UCSD-AML1 (cell line): ENCODE results near the gene SDR9C7.
A peak's percentile ranks its signal among the peaks of the same experiment; 100 is the strongest.
"Not testable (repeated sequence)": the region's sequence is repeated elsewhere in the genome, so short reads cannot be mapped to it uniquely, and the experiment has no call there.

Source experiments
- DNase-seq: peaks from one replicate; lab custom pipeline; 2025; ENCODE audit not compliant: unreplicated experiment; lab: John Stamatoyannopoulos, UW

SDR9C7 gene

GRCh38 chr12:56918139-56918538, 16.1 kb downstream of the SDR9C7 start:
- not testable (repeated sequence) for DNase-seq

GRCh38 chr12:56916996-56917333, 17.2 kb downstream of the SDR9C7 start:
- no peak for DNase-seq

- DNase-seq, result no peak
Measured at GRCh38 chr12:56916296-56916995, 17.8 kb downstream of the SDR9C7 start.

GRCh38 chr12:56914724-56915123, 19.5 kb downstream of the SDR9C7 start:
- DNase-seq, result no peak

GRCh38 chr12:56914256-56914655, 20.0 kb downstream of the SDR9C7 start:
- DNase-seq, result no peak

GRCh38 chr12:56909403-56909802, 24.8 kb downstream of the SDR9C7 start:
- DNase-seq, result not testable (repeated sequence)

GRCh38 chr12:56908136-56908535, 26.1 kb downstream of the SDR9C7 start:
- no peak for DNase-seq

GRCh38 chr12:56905852-56906251, 28.4 kb downstream of the SDR9C7 start:
- no peak for DNase-seq

- DNase-seq, result no peak
Measured at GRCh38 chr12:56903374-56903773, 30.8 kb downstream of the SDR9C7 start.

GRCh38 chr12:56901313-56901712, 32.9 kb downstream of the SDR9C7 start:
- not testable (repeated sequence) for DNase-seq

GRCh38 chr12:56900583-56900982, 33.6 kb downstream of the SDR9C7 start:
- DNase-seq, result peak; percentile 46

GRCh38 chr12:56898938-56899337, 35.3 kb downstream of the SDR9C7 start:
- DNase-seq, result no peak

GRCh38 chr12:56897844-56898361, 36.3 kb downstream of the SDR9C7 start:
- DNase-seq, result no peak

GRCh38 chr12:56896082-56896481, 38.1 kb downstream of the SDR9C7 start:
- no peak for DNase-seq

GRCh38 chr12:56894698-56895368, 39.4 kb downstream of the SDR9C7 start:
- DNase-seq, result no peak

- DNase-seq, result not testable (repeated sequence)
Measured at GRCh38 chr12:56891885-56892284, 42.3 kb downstream of the SDR9C7 start.

GRCh38 chr12:56886319-56886718, 47.9 kb downstream of the SDR9C7 start:
- DNase-seq, result no peak

GRCh38 chr12:56885316-56885715, 48.9 kb downstream of the SDR9C7 start:
- no peak for DNase-seq

GRCh38 chr12:56884421-56884820, 49.8 kb downstream of the SDR9C7 start:
- no peak for DNase-seq

- not testable (repeated sequence) for DNase-seq
Measured at GRCh38 chr12:56882407-56882806, 51.8 kb downstream of the SDR9C7 start.

GRCh38 chr12:56880125-56880992, 53.8 kb downstream of the SDR9C7 start:
- no peak for DNase-seq
